Measurements from ENCODE around the gene CRY2.

CRY2 gene

DNA sequence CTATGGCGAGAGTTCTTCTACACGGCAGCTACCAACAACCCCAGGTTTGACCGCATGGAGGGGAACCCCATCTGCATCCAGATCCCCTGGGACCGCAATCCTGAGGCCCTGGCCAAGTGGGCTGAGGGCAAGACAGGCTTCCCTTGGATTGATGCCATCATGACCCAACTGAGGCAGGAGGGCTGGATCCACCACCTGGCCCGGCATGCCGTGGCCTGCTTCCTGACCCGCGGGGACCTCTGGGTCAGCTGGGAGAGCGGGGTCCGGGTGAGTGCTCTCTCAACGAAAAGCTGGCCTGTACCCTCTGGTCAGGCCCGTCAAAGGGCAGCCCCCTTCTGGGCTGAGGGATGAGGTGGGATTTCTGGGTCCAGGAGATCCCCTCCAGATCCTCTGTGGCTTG is 22.3 kb downstream of the CRY2 start:
- H3K9me3 Mint-ChIP-seq = no peaks in the 10 kb centered on the region

DNA sequence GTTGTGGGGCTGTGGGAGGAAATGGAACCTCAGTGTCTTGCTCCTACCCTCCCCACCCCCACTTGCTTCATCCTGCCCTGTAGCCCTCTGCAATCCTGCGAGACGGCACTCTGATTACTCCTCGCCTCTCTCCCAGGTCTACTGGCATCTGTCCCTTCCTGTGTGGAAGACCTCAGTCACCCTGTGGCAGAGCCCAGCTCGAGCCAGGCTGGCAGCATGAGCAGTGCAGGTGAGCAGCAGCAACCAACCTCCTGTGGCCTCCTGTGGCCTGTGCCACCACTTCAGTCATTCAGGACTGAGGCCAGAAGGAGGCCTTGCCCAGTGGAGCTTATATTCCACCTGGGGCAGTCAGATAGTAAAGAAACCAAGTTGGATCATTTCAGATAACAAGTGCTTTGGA is 23.4 kb downstream of the CRY2 start:
- Mint-ChIP-seq H3K4me3 (no peak overlapping the region), H3K27me3 (ENCODE audit: low read depth) (no peaks in the 10 kb centered on the region), H3K36me3 (ENCODE audit: low read depth) (peaks cover 40% of the 10 kb centered on the region), H3K27ac (no peak overlapping the region), H3K4me1 (ENCODE audit: low read depth) (no peaks in the 10 kb centered on the region), H3K9me3 (no peaks in the 10 kb centered on the region)
- DNase-seq (ENCODE audit: low spot score) = no peak

More for the DNA sequence above, 22.3 kb downstream of the CRY2 start:
- Mint-ChIP-seq H3K27ac (no peak overlapping the region), H3K36me3 (ENCODE audit: low read depth) (peaks cover 38% of the 10 kb centered on the region), H3K27me3 (ENCODE audit: low read depth) (no peaks in the 10 kb centered on the region), H3K4me3 (no peak overlapping the region), H3K4me1 (ENCODE audit: low read depth) (no peaks in the 10 kb centered on the region)
- no peak for DNase-seq (ENCODE audit: low spot score)

- no peak overlapping the region for H3K4me3 Mint-ChIP-seq
- peaks cover 36% of the 10 kb centered on the region for H3K36me3 Mint-ChIP-seq (ENCODE audit: low read depth)
- no peaks in the 10 kb centered on the region for H3K9me3 Mint-ChIP-seq
- H3K27ac Mint-ChIP-seq = no peak overlapping the region
- no peaks in the 10 kb centered on the region for H3K4me1 Mint-ChIP-seq (ENCODE audit: low read depth)
- H3K27me3 Mint-ChIP-seq (ENCODE audit: low read depth) = no peaks in the 10 kb centered on the region
- DNase-seq (ENCODE audit: low spot score) = no peak
Measured at GRCh38 chr11:45871638-45872037, 24.4 kb downstream of the CRY2 start.

GRCh38 chr11:45872651-45873356 is 25.5 kb downstream of the CRY2 start:
- no peak overlapping the region for H3K4me3 Mint-ChIP-seq
- DNase-seq (ENCODE audit: low spot score) = peak; percentile 7
- H3K27me3 Mint-ChIP-seq (ENCODE audit: low read depth) = no peaks in the 10 kb centered on the region
- no peaks in the 10 kb centered on the region for H3K9me3 Mint-ChIP-seq
- no peak overlapping the region for H3K27ac Mint-ChIP-seq
- H3K4me1 Mint-ChIP-seq (ENCODE audit: low read depth) = no peaks in the 10 kb centered on the region
- H3K36me3 Mint-ChIP-seq (ENCODE audit: low read depth) = peaks cover 33% of the 10 kb centered on the region

- Mint-ChIP-seq H3K4me3 (no peak overlapping the region), H3K27me3 (ENCODE audit: low read depth) (no peaks in the 10 kb centered on the region), H3K9me3 (no peaks in the 10 kb centered on the region), H3K4me1 (ENCODE audit: low read depth) (no peaks in the 10 kb centered on the region), H3K36me3 (ENCODE audit: low read depth) (peaks cover 14% of the 10 kb centered on the region), H3K27ac (no peak overlapping the region)
- DNase-seq (ENCODE audit: low spot score) = no peak
Measured at GRCh38 chr11:45876401-45876800, 29.1 kb downstream of the CRY2 start.

DNA sequence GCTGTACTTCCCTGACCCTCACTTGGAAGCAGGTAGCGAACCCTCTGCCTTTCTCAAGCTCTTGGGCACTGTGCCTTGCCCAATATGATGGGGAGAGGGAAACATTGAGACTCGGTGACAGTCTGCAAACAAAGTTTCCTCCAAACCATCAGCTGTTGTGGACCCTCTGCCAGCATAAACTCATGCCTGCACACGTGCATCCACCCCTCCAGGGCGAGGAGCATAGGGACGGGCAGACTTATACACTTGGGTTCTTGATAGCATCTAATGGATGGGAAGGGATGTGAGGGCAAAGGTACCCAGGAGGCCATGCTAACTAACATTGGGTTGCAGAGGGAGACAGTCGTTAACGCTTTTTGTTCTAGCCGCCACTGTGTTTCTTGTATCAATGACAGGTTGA is 29.9 kb downstream of the CRY2 start:
- Mint-ChIP-seq H3K27me3 (ENCODE audit: low read depth) (no peaks in the 10 kb centered on the region), H3K4me1 (ENCODE audit: low read depth) (no peaks in the 10 kb centered on the region), H3K36me3 (ENCODE audit: low read depth) (peaks cover 14% of the 10 kb centered on the region), H3K27ac (no peak overlapping the region), H3K9me3 (no peaks in the 10 kb centered on the region), H3K4me3 (no peak overlapping the region)
- no peak for DNase-seq (ENCODE audit: low spot score)

DNA sequence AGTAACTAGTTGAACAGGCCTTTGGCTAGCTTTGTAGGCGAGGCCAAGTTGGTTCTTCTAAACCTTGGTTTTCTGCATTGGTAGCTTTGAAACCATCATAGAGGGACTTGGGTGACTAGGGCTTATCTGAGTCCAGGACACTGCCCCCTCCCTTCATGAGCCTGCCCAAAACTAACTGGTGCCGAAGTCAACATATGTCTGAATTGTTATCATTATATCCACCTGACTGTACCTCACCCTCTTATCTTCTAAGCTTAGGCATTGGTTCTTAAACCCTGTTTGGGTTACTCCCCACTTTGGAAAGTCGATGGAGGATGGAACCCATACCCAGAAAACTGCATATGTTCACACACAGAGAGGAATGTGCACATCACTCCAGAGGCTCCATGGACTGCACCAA is 30.6 kb downstream of the CRY2 start:
- Mint-ChIP-seq H3K4me3 (no peak overlapping the region), H3K4me1 (ENCODE audit: low read depth) (no peaks in the 10 kb centered on the region), H3K27me3 (ENCODE audit: low read depth) (no peaks in the 10 kb centered on the region), H3K36me3 (ENCODE audit: low read depth) (peaks cover 14% of the 10 kb centered on the region), H3K27ac (no peak overlapping the region), H3K9me3 (no peaks in the 10 kb centered on the region)
- no peak for DNase-seq (ENCODE audit: low spot score)

- no peak overlapping the region for H3K4me3 Mint-ChIP-seq
Measured at GRCh38 chr11:45879803-45880686, 32.8 kb downstream of the CRY2 start.

DNA sequence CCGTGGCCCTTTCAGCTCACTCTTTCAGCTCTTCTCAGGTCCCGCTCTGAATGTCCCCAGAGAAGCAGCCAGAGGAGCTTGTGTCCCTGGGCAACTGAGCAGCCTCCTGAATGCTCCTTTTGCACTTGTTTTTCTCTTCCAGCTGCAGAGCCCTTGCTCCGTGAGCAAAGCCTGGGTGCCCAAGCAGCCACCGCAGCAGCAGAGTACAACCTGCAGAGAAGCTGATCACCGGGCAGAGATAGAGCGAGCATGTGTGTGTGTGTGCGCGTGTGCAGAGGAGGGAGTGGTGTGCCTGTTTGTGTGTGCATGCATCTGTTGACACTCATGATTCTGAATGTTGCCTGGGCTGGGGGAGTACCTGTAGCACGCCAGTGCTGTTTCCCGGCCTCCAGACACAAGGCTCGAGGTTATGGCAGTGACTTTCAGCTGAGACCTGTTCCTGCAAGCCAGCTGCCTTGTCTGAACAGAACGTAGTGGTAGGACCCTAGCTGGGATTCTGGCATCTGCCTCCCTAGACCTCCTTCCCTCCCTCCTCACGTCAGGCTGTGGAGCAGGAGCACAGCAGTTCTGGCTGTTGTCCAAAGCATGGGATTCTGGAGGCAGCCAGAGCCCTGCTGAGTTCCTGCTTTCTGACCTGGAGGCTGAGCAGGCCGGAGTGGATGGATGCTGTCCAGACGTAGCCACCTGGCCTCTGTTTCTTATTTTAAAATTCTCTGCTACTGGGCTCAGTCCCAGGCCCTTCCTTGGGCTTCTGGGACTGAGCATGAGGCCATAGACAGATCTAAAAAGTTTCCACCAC is 33.7 kb downstream of the CRY2 start:
- Mint-ChIP-seq H3K27ac (no peak overlapping the region), H3K9me3 (no peaks in the 10 kb centered on the region), H3K36me3 (ENCODE audit: low read depth) (peaks cover 4% of the 10 kb centered on the region), H3K4me1 (ENCODE audit: low read depth) (peaks cover 1% of the 10 kb centered on the region), H3K27me3 (ENCODE audit: low read depth) (no peaks in the 10 kb centered on the region), H3K4me3 (no peak overlapping the region)
- DNase-seq (ENCODE audit: low spot score) = no peak

More at GRCh38 chr11:45879803-45880686, 32.8 kb downstream of the CRY2 start:
- H3K27me3 Mint-ChIP-seq (ENCODE audit: low read depth) = no peaks in the 10 kb centered on the region
- H3K9me3 Mint-ChIP-seq = no peaks in the 10 kb centered on the region
- H3K4me1 Mint-ChIP-seq (ENCODE audit: low read depth) = no peaks in the 10 kb centered on the region
- no peak for DNase-seq (ENCODE audit: low spot score)
- peaks cover 8% of the 10 kb centered on the region for H3K36me3 Mint-ChIP-seq (ENCODE audit: low read depth)
- no peak overlapping the region for H3K27ac Mint-ChIP-seq

DNA sequence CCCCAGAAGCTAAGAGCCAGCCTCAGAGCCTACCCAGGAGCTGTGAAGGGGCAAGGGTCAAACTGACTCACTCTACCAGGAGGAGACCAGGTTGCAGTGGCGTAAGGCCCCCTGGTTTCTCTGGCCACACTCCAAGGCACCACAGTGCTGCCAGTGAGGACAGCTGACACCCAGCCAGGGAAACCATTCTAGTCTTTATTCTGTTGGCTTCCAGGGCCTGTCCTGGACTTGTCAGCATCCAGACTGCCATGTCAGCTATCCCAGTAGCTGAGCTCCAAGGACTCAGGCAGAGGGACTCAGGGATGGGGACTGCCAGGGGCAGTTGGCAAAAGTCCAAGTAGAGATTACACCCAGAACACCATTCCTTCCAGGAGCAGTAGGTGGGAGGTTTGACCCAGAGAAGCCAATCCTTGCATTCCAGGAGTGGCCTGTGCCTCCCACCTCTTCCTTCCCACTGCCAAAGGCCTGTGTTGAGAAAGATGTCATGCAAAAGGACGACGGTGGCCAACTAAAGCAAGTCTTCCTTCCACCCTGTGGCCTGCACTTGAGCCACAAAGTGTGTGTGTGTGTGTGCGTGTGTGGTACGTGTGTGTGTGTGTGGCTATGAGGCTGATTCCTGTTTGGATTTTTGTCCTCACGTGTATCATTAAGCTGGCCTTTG is 34.6 kb downstream of the CRY2 start:
- H3K27me3 Mint-ChIP-seq (ENCODE audit: low read depth) = peaks cover 4% of the 10 kb centered on the region
- H3K4me3 Mint-ChIP-seq = no peak overlapping the region
- peaks cover 4% of the 10 kb centered on the region for H3K36me3 Mint-ChIP-seq (ENCODE audit: low read depth)
- no peaks in the 10 kb centered on the region for H3K9me3 Mint-ChIP-seq
- H3K27ac Mint-ChIP-seq = no peak overlapping the region
- DNase-seq (ENCODE audit: low spot score) = no peak
- H3K4me1 Mint-ChIP-seq (ENCODE audit: low read depth) = peaks cover 1% of the 10 kb centered on the region

DNA sequence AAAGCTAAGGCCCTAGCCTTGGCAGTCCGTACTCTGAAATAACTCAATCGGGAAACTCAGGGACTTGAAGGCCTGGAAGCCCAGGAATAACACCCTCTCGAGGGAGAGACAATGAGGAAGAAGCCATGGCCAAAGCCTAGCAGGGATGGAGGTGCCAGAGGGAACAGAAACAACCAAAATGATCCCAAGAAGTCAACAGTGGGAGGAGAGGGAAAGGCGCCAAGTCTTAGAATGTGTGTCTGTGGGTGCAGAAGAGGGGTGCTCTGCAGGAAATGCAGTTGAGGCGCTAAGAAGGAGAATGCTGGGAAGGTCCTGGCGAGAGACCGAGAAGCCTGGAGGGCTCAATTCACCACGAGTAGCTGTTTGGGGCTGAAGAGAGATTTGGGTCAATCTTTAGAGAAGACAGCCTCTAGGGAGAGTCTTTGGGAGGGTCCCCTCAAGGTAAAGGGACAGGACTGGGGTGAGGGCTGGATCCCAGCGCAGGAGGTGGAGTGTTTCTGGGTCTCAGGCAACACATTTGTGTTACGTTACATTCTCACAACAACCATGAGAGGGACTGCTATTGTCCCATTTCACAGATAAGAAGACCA is 37.4 kb downstream of the CRY2 start:
- no peak overlapping the region for H3K27ac Mint-ChIP-seq
- H3K9me3 Mint-ChIP-seq = no peaks in the 10 kb centered on the region
- peaks cover 4% of the 10 kb centered on the region for H3K36me3 Mint-ChIP-seq (ENCODE audit: low read depth)
- DNase-seq (ENCODE audit: low spot score) = no peak
- peak overlapping the region; percentile 53 for H3K4me3 Mint-ChIP-seq
- H3K4me1 Mint-ChIP-seq (ENCODE audit: low read depth) = peaks cover 1% of the 10 kb centered on the region
- peaks cover 4% of the 10 kb centered on the region for H3K27me3 Mint-ChIP-seq (ENCODE audit: low read depth)

DNA sequence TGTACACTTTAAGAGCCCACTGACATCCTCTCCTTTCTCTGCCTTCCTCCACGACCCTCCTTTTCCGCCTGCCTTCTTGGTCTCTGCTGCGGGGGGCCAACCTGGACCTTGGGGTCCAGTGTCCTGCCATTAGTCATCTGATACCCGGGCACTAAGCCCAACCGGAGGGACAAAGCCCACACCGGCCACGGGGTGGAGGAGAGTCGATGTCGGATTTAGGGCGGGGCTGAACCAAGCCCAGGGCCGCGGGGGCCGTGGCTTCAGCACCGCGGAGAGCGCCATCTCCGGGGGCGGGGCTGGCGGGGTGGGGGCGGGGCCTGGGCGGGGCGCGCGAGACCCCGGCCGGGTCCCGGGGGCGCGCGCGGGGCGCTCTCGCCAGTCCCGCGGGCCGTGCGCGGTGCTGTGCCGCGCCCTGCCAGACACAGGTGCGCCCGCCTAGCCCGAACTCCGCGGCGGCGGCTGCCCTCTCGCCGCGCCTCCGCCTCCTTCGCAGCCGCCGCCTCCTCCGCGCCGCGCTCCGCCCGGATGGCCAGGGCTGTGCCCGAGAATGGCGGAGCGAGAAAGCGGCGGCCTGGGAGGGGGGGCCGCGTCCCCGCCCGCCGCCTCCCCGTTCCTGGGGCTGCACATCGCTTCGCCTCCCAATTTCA is 38.1 kb downstream of the CRY2 start, which contains the start of gene MAPK8IP1:
Gene MAPK8IP1, plus strand, starts transcription at position 378 of the 647 bp plus-strand sequence. Its CDS starts 170 bp downstream, at position 548.
- Mint-ChIP-seq H3K9me3 (no peaks in the 10 kb centered on the region), H3K4me3 (peak within 1 kb of the TSS; percentile 53), H3K27ac (no peak within 1 kb of the TSS), H3K4me1 (ENCODE audit: low read depth) (peaks cover 1% of the 10 kb centered on the region), H3K27me3 (ENCODE audit: low read depth) (peaks cover 4% of the 10 kb centered on the region), H3K36me3 (ENCODE audit: low read depth) (peaks cover 4% of the 10 kb centered on the region)
- DNase-seq (ENCODE audit: low spot score) = peak; percentile 39
